Osteocyte (in vitro differentiated cells): ENCODE data around the gene EIF2A. TPM values are rescaled to one million over a fixed set of nuclear protein-coding genes. Genes with fewer than 3 reads are reported as not detected.
"Not testable (repeated sequence)": the region's sequence is repeated elsewhere in the genome, so short reads cannot be mapped to it uniquely, and the experiment has no call there.

Source experiments
- DNase-seq: peaks from one replicate; pipeline ENCODE4 v3.0.0; 2021; ENCODE audit warnings: mixed read lengths; ENCODE audit not compliant: unreplicated experiment; ENCODE audit errors: extremely low spot score
- H3K27ac Mint-ChIP-seq: one replicate; pipeline ENCODE4 v1.8.0; 2021; ENCODE audit warnings: mild to moderate bottlenecking, mixed read lengths; ENCODE audit not compliant: unreplicated experiment
- H3K27me3 Mint-ChIP-seq: one replicate; pipeline ENCODE4 v1.8.0; 2021; ENCODE audit warnings: mixed read lengths; ENCODE audit not compliant: unreplicated experiment
- H3K36me3 Mint-ChIP-seq: one replicate; pipeline ENCODE4 v1.8.0; 2021; ENCODE audit warnings: mixed read lengths; ENCODE audit not compliant: unreplicated experiment
- H3K4me1 Mint-ChIP-seq: one replicate; pipeline ENCODE4 v1.8.0; 2021; ENCODE audit warnings: mixed read lengths; ENCODE audit not compliant: unreplicated experiment
- H3K4me3 Mint-ChIP-seq: one replicate; pipeline ENCODE4 v1.8.0; 2021; ENCODE audit warnings: mild to moderate bottlenecking, moderate library complexity, mixed read lengths; ENCODE audit not compliant: unreplicated experiment
- H3K9me3 Mint-ChIP-seq: one replicate; pipeline ENCODE4 v1.8.0; 2021; ENCODE audit warnings: mixed read lengths; ENCODE audit not compliant: unreplicated experiment
- total RNA-seq: library from RNA; stranded (reverse); gene quantifications from 2 replicates; pipeline ENCODE4 v1.2.1, GENCODE V29; 2021
- TF ChIP-seq, protein P1 (sequence below): fragments of 200-600 bp; sonication (generic); IDR thresholded peaks from 2 replicates; pipeline ENCODE4 v1.5.0; 2021; ENCODE audit warnings: antibody characterized with exemption, mild to moderate bottlenecking, moderate library complexity

Gene EIF2A
- total RNA-seq, 1 donor from 2014 or later: 66.5 TPM

DNA sequence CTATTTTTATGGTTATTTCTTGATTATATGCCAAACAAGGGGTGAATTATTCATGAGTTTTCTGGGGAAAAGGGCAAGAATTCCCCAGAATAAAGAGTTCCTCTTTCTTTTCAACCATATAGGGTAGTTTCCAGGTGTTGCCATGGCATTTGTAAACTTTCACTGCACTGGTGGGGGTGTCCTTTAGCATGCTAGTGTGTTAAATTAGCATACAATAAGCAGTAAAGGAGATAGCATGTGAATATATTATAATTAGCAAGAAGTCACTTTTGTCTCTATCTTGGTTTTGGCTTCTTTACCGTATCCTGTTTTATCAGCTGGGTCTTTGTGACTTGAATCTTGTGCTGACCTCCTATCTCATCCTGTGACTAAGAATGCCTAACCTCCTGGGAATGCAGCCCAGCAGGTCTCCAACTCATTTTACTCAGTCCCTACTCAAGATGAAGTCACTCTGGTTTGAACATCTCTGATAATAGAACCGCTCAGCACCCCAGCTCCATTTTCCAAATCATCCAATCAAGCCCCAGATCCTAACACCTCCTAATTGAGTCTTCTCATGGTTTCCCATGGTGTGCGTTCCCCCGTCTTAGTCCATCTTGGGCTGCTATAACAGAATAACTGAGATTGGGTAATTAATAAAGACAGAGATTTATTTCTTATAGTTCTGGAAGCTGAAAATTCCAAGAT lies 53.2 kb downstream of the EIF2A start:
- no peaks in the 10 kb centered on the region for H3K9me3 Mint-ChIP-seq
- H3K4me3 Mint-ChIP-seq: no peak overlapping the region
- no peak overlapping the region for H3K27ac Mint-ChIP-seq
- no peaks in the 10 kb centered on the region for H3K27me3 Mint-ChIP-seq
- TF ChIP-seq, protein P1, sequence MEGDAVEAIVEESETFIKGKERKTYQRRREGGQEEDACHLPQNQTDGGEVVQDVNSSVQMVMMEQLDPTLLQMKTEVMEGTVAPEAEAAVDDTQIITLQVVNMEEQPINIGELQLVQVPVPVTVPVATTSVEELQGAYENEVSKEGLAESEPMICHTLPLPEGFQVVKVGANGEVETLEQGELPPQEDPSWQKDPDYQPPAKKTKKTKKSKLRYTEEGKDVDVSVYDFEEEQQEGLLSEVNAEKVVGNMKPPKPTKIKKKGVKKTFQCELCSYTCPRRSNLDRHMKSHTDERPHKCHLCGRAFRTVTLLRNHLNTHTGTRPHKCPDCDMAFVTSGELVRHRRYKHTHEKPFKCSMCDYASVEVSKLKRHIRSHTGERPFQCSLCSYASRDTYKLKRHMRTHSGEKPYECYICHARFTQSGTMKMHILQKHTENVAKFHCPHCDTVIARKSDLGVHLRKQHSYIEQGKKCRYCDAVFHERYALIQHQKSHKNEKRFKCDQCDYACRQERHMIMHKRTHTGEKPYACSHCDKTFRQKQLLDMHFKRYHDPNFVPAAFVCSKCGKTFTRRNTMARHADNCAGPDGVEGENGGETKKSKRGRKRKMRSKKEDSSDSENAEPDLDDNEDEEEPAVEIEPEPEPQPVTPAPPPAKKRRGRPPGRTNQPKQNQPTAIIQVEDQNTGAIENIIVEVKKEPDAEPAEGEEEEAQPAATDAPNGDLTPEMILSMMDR: no peak
- no peak for DNase-seq
- peaks cover 33% of the 10 kb centered on the region for H3K4me1 Mint-ChIP-seq
- H3K36me3 Mint-ChIP-seq: no peaks in the 10 kb centered on the region

DNA sequence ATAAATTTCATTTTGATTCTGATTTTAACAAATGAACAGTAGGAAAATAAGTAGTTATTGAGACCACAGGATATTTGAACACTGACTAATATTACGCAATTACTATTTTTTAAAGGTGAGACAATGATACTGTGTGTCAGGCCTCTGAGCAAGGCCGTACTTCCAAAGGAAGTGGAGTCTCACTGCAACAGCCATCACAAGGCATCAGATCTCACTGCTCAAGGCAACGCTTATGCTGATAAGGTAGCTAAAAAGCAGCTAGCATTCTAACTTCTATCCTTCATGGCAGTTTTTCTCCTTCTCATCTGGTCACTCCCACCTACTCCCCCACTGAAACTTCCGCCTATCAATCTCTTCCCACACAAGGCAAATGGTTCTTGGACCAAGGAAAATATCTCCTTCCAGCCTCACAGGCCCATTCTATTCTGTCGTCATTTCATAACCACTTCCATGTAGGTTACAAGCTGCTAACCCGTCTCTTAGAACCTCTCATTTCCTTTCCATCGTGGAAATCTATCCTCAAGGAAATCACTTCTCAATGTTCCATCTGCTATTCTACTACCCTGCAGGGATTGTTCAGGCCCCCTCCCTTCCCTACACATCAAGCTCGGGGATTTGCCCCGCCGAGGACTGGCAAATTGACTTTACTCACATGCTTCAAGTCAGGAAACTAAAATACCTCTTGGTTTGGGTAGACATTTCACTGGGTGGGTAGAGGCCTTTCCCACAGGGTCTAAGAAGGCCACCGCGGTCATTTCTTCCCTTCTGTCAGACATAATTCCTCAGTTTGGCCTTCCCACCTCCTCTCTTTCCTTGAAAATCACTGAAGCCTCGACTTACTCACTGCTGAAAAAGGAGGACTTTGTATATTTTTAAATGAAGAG lies 54.3 kb downstream of the EIF2A start:
- H3K27ac Mint-ChIP-seq, DNase-seq, H3K36me3 Mint-ChIP-seq, H3K9me3 Mint-ChIP-seq, H3K4me3 Mint-ChIP-seq, H3K27me3 Mint-ChIP-seq: not testable (repeated sequence)
- H3K4me1 Mint-ChIP-seq: peaks cover 44% of the 10 kb centered on the region

DNA sequence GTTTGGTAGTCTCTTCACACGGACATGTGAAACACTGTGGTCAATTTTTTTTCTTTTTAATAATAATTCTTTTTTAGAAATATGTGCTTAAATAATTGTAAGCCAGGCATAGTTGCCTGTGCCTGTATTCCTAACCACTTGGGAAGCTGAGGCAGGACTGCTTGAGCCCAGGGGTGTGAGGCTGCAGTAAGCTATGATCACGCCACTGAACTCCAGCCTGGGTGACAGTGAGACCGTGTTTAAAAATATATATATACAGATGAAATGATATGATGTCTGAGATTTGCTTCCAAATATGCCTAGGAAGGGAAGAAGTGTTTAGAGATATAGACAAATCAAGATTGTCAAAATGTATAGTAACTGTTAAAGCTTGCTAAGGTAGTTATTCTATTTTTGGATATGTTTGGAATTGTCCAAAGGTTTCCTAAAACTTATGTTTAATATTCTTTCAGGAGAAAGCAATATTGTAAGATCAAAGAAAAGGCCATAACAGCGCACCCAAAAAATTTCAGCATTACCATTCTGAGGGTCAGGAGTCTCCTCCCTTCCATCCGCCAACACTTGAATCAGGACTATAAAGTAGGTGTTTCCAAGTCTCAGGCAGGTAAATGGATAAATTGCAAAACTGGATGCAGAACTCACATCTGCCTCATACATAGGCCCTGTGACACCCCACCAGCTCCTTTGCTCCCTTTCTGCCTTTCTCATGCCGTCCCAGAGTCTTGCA lies 56.0 kb downstream of the EIF2A start:
- peak overlapping the region; percentile 94 for H3K4me3 Mint-ChIP-seq
- peak overlapping the region; percentile 99 for H3K27ac Mint-ChIP-seq
- H3K9me3 Mint-ChIP-seq: no peaks in the 10 kb centered on the region
- H3K4me1 Mint-ChIP-seq: peaks cover 54% of the 10 kb centered on the region
- TF ChIP-seq, protein P1: no peak
- H3K27me3 Mint-ChIP-seq: no peaks in the 10 kb centered on the region
- H3K36me3 Mint-ChIP-seq: peaks cover 17% of the 10 kb centered on the region
- DNase-seq: no peak

DNA sequence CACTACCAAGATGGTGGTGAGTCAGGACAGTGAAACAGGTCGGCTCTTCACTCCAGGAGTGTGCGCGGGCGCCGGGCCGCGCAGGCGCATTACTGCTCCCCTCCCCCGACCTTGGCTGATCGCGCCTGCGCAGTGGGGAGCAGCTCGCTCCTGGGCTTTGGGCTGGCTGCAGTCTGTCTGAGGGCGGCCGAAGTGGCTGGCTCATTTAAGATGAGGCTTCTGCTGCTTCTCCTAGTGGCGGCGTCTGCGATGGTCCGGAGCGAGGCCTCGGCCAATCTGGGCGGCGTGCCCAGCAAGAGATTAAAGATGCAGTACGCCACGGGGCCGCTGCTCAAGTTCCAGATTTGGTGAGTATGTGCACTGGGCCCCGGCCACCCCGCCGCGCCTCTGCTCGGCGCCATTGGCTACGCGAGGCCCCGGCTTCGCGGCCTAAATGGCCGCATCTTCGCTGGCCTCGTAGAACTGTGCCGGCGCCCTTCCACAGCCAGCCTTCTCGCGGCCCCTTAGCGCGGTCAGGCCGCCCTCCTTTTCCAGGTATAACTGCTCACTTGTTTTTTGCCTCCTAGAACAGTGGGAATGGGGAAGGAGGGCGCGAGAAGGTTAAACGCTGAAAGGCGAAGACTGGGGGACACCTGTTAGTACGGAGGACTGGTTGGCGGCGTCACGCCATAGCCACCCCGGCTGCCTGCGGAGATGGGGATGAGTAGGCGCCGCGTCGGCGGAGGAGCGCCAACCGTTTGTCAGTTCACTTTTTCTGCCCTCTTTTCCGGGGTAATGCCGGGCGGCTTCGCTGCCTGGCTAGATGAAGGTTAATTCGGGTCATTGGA lies 56.8 kb downstream of the EIF2A start, which contains the start of gene SELENOT:
SELENOT (plus strand) TSS at position 169 of the 827 bp plus-strand sequence; CDS start at position 211, 42 bp downstream.
- H3K27ac Mint-ChIP-seq: peak within 1 kb of the TSS; percentile 99
- peak within 1 kb of the TSS; percentile 94 for H3K4me3 Mint-ChIP-seq
- H3K4me1 Mint-ChIP-seq: peaks cover 60% of the 10 kb centered on the region

More for the DNA sequence above, 56.8 kb downstream of the EIF2A start, which contains the start of gene SELENOT:
- TF ChIP-seq, protein P1: peak; percentile 48
- DNase-seq: peak; percentile 99
- H3K36me3 Mint-ChIP-seq: peaks cover 23% of the 10 kb centered on the region
- H3K9me3 Mint-ChIP-seq: no peaks in the 10 kb centered on the region
- no peaks in the 10 kb centered on the region for H3K27me3 Mint-ChIP-seq
